ENCODE results near the gene SKA3.

The SKA3 gene

GRCh38 chr13:21119526-21119925 is 56.8 kb downstream of the SKA3 start:
- TF ChIP-seq CTCF (IDR thresholded peaks at IDR 0.05; ENCODE audit: control insufficient read depth, extremely low read depth, insufficient read depth), result no peak
- DNase-seq (ENCODE audit: low read depth), result no peak
- no peak overlapping the region for H3K4me3 ChIP-seq (ENCODE audit: low read depth, low read length)

- DNase-seq (ENCODE audit: low read depth), result no peak
- no peak for TF ChIP-seq CTCF (IDR thresholded peaks at IDR 0.05; ENCODE audit: control insufficient read depth, extremely low read depth, insufficient read depth)
These were observed 58.2 kb downstream of the SKA3 start for GRCh38 chr13:21118180-21118579.

GRCh38 chr13:21117104-21117809 is 59.1 kb downstream of the SKA3 start:
- H3K4me3 ChIP-seq (ENCODE audit: low read depth, low read length), result no peak overlapping the region
- no peak for DNase-seq (ENCODE audit: low read depth)
- no peak for TF ChIP-seq CTCF (IDR thresholded peaks at IDR 0.05; ENCODE audit: control insufficient read depth, extremely low read depth, insufficient read depth)

More at GRCh38 chr13:21118180-21118579, 58.2 kb downstream of the SKA3 start:
- H3K4me3 ChIP-seq (ENCODE audit: low read depth, low read length), result no peak overlapping the region

- no peak for DNase-seq (ENCODE audit: low read depth)
- no peak overlapping the region for H3K4me3 ChIP-seq (ENCODE audit: low read depth, low read length)
- TF ChIP-seq CTCF (IDR thresholded peaks at IDR 0.05; ENCODE audit: control insufficient read depth, extremely low read depth, insufficient read depth), result no peak
These were observed 60.2 kb downstream of the SKA3 start for GRCh38 chr13:21116141-21116540.

GRCh38 chr13:21115231-21115630 is 61.1 kb downstream of the SKA3 start:
- no peak overlapping the region for H3K4me3 ChIP-seq (ENCODE audit: low read depth, low read length)
- TF ChIP-seq CTCF (IDR thresholded peaks at IDR 0.05; ENCODE audit: control insufficient read depth, extremely low read depth, insufficient read depth), result no peak
- DNase-seq (ENCODE audit: low read depth), result no peak

- no peak overlapping the region for H3K4me3 ChIP-seq (ENCODE audit: low read depth, low read length)
- no peak for DNase-seq (ENCODE audit: low read depth)
- TF ChIP-seq CTCF (IDR thresholded peaks at IDR 0.05; ENCODE audit: control insufficient read depth, extremely low read depth, insufficient read depth), result no peak
These were observed 64.8 kb downstream of the SKA3 start for GRCh38 chr13:21111546-21111945.

- TF ChIP-seq CTCF (IDR thresholded peaks at IDR 0.05; ENCODE audit: control insufficient read depth, extremely low read depth, insufficient read depth), result no peak
These were observed 67.2 kb downstream of the SKA3 start for GRCh38 chr13:21109168-21109567.

More at GRCh38 chr13:21109168-21109567, 67.2 kb downstream of the SKA3 start:
- H3K4me3 ChIP-seq (ENCODE audit: low read depth, low read length), result no peak overlapping the region
- DNase-seq (ENCODE audit: low read depth), result no peak

Data from LNCaP clone FGC (cell line).